Suprapubic skin (tissue), 4 donors: ENCODE measurements around the gene PRKD2.

Experiments used
- EP300 ChIP-seq: sonication (generic); formaldehyde crosslinking; IDR thresholded peaks from one replicate; pipeline ENCODE4 v1.6.1; 2017; ENCODE audit warnings: antibody characterized with exemption
- POLR2A ChIP-seq, 2 donors: fragments of 450-650 bp; IDR thresholded peaks; one replicate each; pipeline ENCODE4 v1.6.1; 2017; ENCODE audit warnings: antibody characterized with exemption in 2 of 2, mild to moderate bottlenecking in 2 of 2, moderate library complexity in 2 of 2
- POLR2AphosphoS5 ChIP-seq, 3 donors: sonication (generic); formaldehyde crosslinking; IDR thresholded peaks; one replicate each; pipeline ENCODE4 v1.6.1; 2017; ENCODE audit warnings: antibody characterized with exemption in 3 of 3
- TF ChIP-seq, protein P1 (sequence below), 2 donors: fragments of 200-600 bp in 1 of 2; fragments of 450-650 bp in 1 of 2; sonication (generic) in 1 of 2; IDR thresholded peaks; one replicate each; pipeline ENCODE4 v1.5.1; 2016 to 2019; ENCODE audit warnings: antibody characterized with exemption in 2 of 2, mild to moderate bottlenecking in 1 of 2, moderate library complexity in 1 of 2

DNA sequence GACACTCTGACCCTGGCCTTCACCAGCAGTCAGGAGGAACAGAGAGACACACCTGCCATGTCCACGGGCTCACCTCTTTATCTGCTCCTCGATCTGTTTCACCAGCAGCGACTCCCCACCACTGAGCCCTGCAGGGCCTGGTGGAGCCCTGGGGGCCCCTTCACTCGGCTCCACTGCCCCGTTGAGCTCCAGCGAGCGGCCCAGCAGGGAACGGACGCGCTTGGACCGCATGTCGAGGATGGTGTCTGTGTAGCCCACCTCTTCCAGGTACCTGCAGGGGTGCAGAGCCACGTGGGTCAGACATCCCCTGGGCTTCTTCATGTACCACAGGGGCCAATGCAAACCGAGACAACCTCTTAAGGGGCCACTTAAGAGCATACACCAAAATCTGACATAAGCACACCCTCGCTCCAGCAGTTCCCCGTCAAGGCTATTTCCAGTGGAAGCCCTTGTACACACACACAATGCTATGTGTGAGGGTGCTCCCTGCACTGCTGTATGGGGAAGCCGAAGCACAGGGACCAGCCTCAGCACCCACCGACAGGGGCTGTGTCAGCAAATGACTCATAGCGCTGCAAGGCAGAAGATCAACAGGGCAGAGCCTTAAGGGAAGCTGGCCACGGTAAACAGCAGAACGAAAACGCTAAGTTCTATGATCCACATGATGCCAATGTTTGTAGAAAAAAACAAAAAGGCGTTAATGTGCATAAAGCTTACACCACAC lies 16.2 kb upstream of the PRKD2 start:
- TF ChIP-seq, protein P1, sequence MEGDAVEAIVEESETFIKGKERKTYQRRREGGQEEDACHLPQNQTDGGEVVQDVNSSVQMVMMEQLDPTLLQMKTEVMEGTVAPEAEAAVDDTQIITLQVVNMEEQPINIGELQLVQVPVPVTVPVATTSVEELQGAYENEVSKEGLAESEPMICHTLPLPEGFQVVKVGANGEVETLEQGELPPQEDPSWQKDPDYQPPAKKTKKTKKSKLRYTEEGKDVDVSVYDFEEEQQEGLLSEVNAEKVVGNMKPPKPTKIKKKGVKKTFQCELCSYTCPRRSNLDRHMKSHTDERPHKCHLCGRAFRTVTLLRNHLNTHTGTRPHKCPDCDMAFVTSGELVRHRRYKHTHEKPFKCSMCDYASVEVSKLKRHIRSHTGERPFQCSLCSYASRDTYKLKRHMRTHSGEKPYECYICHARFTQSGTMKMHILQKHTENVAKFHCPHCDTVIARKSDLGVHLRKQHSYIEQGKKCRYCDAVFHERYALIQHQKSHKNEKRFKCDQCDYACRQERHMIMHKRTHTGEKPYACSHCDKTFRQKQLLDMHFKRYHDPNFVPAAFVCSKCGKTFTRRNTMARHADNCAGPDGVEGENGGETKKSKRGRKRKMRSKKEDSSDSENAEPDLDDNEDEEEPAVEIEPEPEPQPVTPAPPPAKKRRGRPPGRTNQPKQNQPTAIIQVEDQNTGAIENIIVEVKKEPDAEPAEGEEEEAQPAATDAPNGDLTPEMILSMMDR (IDR thresholded peaks at IDR 0.05): no peak
- TF ChIP-seq POLR2A (IDR thresholded peaks at IDR 0.05) (no peak), POLR2AphosphoS5 (IDR thresholded peaks at IDR 0.05) (no peak), EP300 (no peak)
